OCI-LY3 (cell line): ENCODE results near the gene BUB1.

ENCODE experiments used
- EZH2phosphoT487 ChIP-seq: fragments of 200-600 bp; shearing (Covaris generic); IDR thresholded peaks from 2 replicates; pipeline ENCODE4 v1.6.1; 2018; ENCODE audit warnings: antibody characterized with exemption, mixed run types, low read depth
- TF ChIP-seq, protein P1 (sequence below): fragments of 200-600, 300-600 bp; sonication (generic); IDR thresholded peaks from 2 replicates; pipeline ENCODE4 v1.5.1; 2014; ENCODE audit warnings: antibody characterized with exemption, low read length, low read depth

DNA sequence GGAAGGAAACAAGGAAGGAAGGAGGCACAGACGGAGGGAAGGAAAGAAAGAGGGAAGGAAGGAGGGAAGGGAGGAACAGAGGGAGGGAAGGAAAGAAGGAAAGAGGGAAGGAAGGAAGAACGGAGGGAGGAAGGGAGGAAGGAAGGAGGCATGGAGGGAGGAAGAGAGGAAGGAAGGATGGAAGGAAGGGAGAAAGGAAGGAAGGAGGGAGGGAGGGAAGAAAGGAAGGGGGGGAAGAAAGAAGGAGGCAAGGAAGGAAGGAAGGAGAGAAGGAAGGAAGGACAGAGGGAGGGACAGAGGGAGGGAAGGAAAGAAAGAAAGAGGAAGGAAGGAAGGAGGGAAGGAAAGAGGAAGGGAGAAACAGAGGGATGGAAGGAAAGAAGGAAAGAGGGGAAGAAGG, 47.0 kb upstream of the BUB1 start:
- no peak for TF ChIP-seq EZH2phosphoT487
- TF ChIP-seq, protein P1, sequence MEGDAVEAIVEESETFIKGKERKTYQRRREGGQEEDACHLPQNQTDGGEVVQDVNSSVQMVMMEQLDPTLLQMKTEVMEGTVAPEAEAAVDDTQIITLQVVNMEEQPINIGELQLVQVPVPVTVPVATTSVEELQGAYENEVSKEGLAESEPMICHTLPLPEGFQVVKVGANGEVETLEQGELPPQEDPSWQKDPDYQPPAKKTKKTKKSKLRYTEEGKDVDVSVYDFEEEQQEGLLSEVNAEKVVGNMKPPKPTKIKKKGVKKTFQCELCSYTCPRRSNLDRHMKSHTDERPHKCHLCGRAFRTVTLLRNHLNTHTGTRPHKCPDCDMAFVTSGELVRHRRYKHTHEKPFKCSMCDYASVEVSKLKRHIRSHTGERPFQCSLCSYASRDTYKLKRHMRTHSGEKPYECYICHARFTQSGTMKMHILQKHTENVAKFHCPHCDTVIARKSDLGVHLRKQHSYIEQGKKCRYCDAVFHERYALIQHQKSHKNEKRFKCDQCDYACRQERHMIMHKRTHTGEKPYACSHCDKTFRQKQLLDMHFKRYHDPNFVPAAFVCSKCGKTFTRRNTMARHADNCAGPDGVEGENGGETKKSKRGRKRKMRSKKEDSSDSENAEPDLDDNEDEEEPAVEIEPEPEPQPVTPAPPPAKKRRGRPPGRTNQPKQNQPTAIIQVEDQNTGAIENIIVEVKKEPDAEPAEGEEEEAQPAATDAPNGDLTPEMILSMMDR, result no peak
